Stomach (tissue), 4 donors: ENCODE results near the gene VASH1.

Experiments
- CTCF ChIP-seq, 7 experiments: fragments of 450-650 bp in 4 of 7; fragments of 200-600 bp in 3 of 7; sonication (generic) in 3 of 7; IDR thresholded peaks; one replicate each; pipeline ENCODE4 v1.5.1; 2016 to 2019; ENCODE audit warnings: antibody characterized with exemption in 7 of 7, control low read depth in 2 of 7, mild to moderate bottlenecking in 1 of 7
- EP300 ChIP-seq: sonication (generic); formaldehyde crosslinking; IDR thresholded peaks from one replicate; pipeline ENCODE4 v1.6.1; 2017; ENCODE audit warnings: antibody characterized with exemption
- POLR2A ChIP-seq, 4 donors: fragments of 450-650 bp; IDR thresholded peaks; one replicate each; pipeline ENCODE4 v1.6.1; 2016; ENCODE audit warnings: antibody characterized with exemption in 4 of 4, control low read depth in 2 of 4, mild to moderate bottlenecking in 1 of 4, moderate library complexity in 1 of 4

GRCh38 chr14:76812093-76812421, 50.8 kb downstream of the VASH1 start:
- TF ChIP-seq POLR2A (IDR thresholded peaks at IDR 0.05) (no peak), CTCF (IDR thresholded peaks at IDR 0.05) (no peak), EP300 (no peak)
